Loucy (cell line): ENCODE results near the gene CES5A.

Experiments
- H2AFZ ChIP-seq: fragments of 200-600 bp; sonication (generic); 2 replicates; pipeline ENCODE4 v1.6.0; 2016; ENCODE audit warnings: antibody characterized with exemption, mild to moderate bottlenecking, low read length, moderate library complexity
- H3F3A ChIP-seq: fragments of 200-600 bp; 2 replicates; pipeline ENCODE4 v1.6.0; 2016; ENCODE audit warnings: antibody characterized with exemption, low read depth, mild to moderate bottlenecking
- H3K27me3 ChIP-seq: fragments of 200-600 bp; sonication (generic); 2 replicates; pipeline ENCODE4 v1.6.1; 2014; ENCODE audit warnings: low read length, mild to moderate bottlenecking; ENCODE audit not compliant: insufficient read depth, poor library complexity, severe bottlenecking
- H3K36me3 ChIP-seq: fragments of 200-600 bp; sonication (generic); 2 replicates; pipeline ENCODE4 v1.6.1; 2016; ENCODE audit warnings: low read length; ENCODE audit not compliant: insufficient read depth
- H3K4me1 ChIP-seq: fragments of 200-600 bp; sonication (generic); 2 replicates; pipeline ENCODE4 v1.5.1; 2014; ENCODE audit warnings: low read length, mild to moderate bottlenecking; ENCODE audit not compliant: insufficient read depth, poor library complexity, severe bottlenecking
- H3K4me2 ChIP-seq: fragments of 200-600 bp; sonication (generic); 2 replicates; pipeline ENCODE4 v1.6.0; 2014; ENCODE audit warnings: antibody characterized with exemption, low read length, low read depth, mild to moderate bottlenecking; ENCODE audit not compliant: poor library complexity, severe bottlenecking
- H3K4me3 ChIP-seq: fragments of 200-600 bp; sonication (generic); 2 replicates; pipeline ENCODE4 v1.5.1; 2014; ENCODE audit warnings: low read length, mild to moderate bottlenecking, mixed read lengths; ENCODE audit not compliant: poor library complexity, severe bottlenecking
- H3K79me2 ChIP-seq: fragments of 200-600 bp; sonication (generic); 2 replicates; pipeline ENCODE4 v1.6.1; 2014; ENCODE audit warnings: low read length; ENCODE audit not compliant: insufficient read depth
- H3K9ac ChIP-seq: fragments of 200-600 bp; sonication (generic); 2 replicates; pipeline ENCODE4 v1.6.0; 2014; ENCODE audit warnings: mild to moderate bottlenecking, low read depth, low read length, moderate library complexity; ENCODE audit not compliant: poor library complexity, severe bottlenecking
- H3K9me2 ChIP-seq: fragments of 200-600 bp; sonication (generic); replicated peaks from 2 replicates; pipeline ENCODE4 v1.6.1; 2016; ENCODE audit warnings: low read depth, low read length, mixed read lengths
- H3K9me3 ChIP-seq: fragments of 200-600 bp; sonication (generic); 2 replicates; pipeline ENCODE4 v1.6.1; 2014; ENCODE audit warnings: mild to moderate bottlenecking, antibody characterized with exemption, low read length, low read depth; ENCODE audit not compliant: insufficient read depth
- H4K20me1 ChIP-seq: fragments of 200-600 bp; sonication (generic); 2 replicates; pipeline ENCODE4 v1.6.0; 2014; ENCODE audit warnings: antibody characterized with exemption, low read length, mild to moderate bottlenecking; ENCODE audit not compliant: insufficient read depth, poor library complexity, severe bottlenecking
- EZH2phosphoT487 ChIP-seq: fragments of 200-600 bp; IDR thresholded peaks from 2 replicates; pipeline ENCODE4 v1.6.1; 2018; ENCODE audit warnings: antibody characterized with exemption, mild to moderate bottlenecking, moderate library complexity, borderline replicate concordance
- TF ChIP-seq, protein P1 (sequence below): fragments of 200-600 bp; sonication (generic); conservative IDR thresholded peaks from 2 replicates; pipeline ENCODE4 v1.5.1; 2014; ENCODE audit warnings: mild to moderate bottlenecking, antibody characterized with exemption, low read length

The CES5A gene

DNA sequence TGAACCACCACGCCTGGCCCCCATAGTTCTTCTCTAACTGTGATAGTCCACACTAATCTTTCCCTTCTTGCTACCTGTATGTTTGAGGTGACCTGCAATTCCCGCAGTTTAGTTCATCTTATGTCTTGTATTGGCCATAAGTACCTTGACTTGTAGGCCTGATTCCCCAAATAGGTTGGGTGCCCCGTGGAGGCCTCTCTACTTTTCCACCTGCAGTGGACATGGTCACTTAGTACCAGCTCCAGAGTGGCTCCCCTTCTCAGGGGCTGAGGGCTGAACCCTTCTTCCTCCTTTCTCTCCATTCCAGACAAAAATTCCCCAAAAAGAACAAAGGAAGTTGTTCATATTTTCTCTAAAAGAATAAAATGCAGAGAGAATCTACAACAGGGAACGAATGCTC lies 33.5 kb upstream of the CES5A start:
- Histone ChIP-seq H3F3A (no peaks in the 10 kb centered on the region), H3K4me3 (no peak overlapping the region), H3K79me2 (no peaks in the 10 kb centered on the region), H3K9me3 (0 out of 2 replicates have a peak, but pooled peaks cover 3% of the 10 kb centered on the region), H3K4me1 (no peaks in the 10 kb centered on the region), H3K9ac (no peak overlapping the region), H2AFZ (no peak overlapping the region), H3K9me2 (no peaks in the 10 kb centered on the region), H3K4me2 (no peak overlapping the region), H3K27me3 (no peaks in the 10 kb centered on the region), H3K36me3 (no peaks in the 10 kb centered on the region), H4K20me1 (no peaks in the 10 kb centered on the region)
- no peak for TF ChIP-seq EZH2phosphoT487
- TF ChIP-seq, protein P1, sequence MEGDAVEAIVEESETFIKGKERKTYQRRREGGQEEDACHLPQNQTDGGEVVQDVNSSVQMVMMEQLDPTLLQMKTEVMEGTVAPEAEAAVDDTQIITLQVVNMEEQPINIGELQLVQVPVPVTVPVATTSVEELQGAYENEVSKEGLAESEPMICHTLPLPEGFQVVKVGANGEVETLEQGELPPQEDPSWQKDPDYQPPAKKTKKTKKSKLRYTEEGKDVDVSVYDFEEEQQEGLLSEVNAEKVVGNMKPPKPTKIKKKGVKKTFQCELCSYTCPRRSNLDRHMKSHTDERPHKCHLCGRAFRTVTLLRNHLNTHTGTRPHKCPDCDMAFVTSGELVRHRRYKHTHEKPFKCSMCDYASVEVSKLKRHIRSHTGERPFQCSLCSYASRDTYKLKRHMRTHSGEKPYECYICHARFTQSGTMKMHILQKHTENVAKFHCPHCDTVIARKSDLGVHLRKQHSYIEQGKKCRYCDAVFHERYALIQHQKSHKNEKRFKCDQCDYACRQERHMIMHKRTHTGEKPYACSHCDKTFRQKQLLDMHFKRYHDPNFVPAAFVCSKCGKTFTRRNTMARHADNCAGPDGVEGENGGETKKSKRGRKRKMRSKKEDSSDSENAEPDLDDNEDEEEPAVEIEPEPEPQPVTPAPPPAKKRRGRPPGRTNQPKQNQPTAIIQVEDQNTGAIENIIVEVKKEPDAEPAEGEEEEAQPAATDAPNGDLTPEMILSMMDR, result no peak

DNA sequence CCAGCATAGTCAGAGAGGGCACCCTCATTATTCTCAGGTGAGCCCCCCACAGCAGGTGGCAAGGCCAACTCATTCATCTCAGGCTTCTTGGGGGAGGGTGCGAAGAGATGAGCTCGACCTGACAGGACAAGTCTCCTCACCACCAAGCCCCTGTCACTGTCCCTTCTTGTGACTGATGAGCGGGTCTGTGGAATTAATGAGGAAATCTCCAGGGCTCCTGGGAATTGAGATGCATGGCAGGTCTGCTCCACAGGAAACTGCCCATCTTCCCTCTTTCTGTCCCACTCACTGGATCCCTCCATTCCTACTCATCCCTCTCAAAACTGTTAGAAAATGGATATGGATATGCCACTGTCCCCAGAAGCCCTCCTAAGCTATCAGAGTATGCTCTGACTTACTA lies 32.5 kb upstream of the CES5A start:
- H4K20me1 ChIP-seq, result no peaks in the 10 kb centered on the region
- H3F3A ChIP-seq, result no peaks in the 10 kb centered on the region
- TF ChIP-seq, protein P1, result no peak
- TF ChIP-seq EZH2phosphoT487, result no peak
- no peak overlapping the region for H2AFZ ChIP-seq
- H3K36me3 ChIP-seq, result no peaks in the 10 kb centered on the region
- no peak overlapping the region for H3K4me2 ChIP-seq
- no peak overlapping the region for H3K4me3 ChIP-seq
- H3K9me3 ChIP-seq, result peaks cover 3% of the 10 kb centered on the region; the same call in 1 of the 2 replicates
- H3K4me1 ChIP-seq, result no peaks in the 10 kb centered on the region
- H3K9ac ChIP-seq, result no peak overlapping the region
- H3K79me2 ChIP-seq, result no peaks in the 10 kb centered on the region
- H3K27me3 ChIP-seq, result no peaks in the 10 kb centered on the region
- H3K9me2 ChIP-seq, result no peaks in the 10 kb centered on the region

DNA sequence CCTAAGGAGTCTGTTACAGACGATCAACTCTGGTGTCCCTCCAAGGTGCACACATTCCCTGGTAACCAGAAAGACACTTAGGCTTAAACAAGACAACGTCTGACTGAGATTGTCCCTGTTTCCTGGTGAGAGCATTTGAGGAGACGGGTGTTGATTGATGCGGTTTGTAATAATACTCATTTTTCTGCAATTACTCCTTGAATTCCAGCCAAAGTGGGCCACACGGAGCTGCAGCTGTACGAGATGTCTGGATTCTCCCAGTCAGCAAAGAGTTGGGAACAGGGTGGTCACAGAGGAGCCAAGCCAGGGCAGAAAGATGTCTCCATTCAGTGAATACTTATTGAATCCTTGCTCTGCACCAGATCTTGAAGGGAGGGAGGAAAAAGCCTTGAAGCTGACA lies 30.9 kb upstream of the CES5A start:
- H3K4me2 ChIP-seq, result no peak overlapping the region
- TF ChIP-seq, protein P1, result no peak
- no peak for TF ChIP-seq EZH2phosphoT487
- no peaks in the 10 kb centered on the region for H3K79me2 ChIP-seq
- no peak overlapping the region for H2AFZ ChIP-seq
- no peaks in the 10 kb centered on the region for H3K9me2 ChIP-seq
- no peak overlapping the region for H3K4me3 ChIP-seq
- peaks cover 1% of the 10 kb centered on the region; the same call in 1 of the 2 replicates for H3K9me3 ChIP-seq
- H3K36me3 ChIP-seq, result no peaks in the 10 kb centered on the region
- no peak overlapping the region for H3K9ac ChIP-seq
- H4K20me1 ChIP-seq, result no peaks in the 10 kb centered on the region
- no peaks in the 10 kb centered on the region for H3F3A ChIP-seq
- H3K4me1 ChIP-seq, result no peaks in the 10 kb centered on the region
- H3K27me3 ChIP-seq, result no peaks in the 10 kb centered on the region
